Endothelial cell of umbilical vein (primary cell): ENCODE measurements around the gene STX8. TPM values are rescaled to one million over a fixed set of nuclear protein-coding genes. Genes with fewer than 3 reads are reported as not detected.

Experiments used
- BruUV-seq: library from RNA; stranded (reverse); fragments of 400-500 nt; replicated peaks from 2 replicates; lab custom pipeline; 2021; lab: Mats Ljungman, UMichigan
- CTCF ChIA-PET: fragments of 300-600, 350-600 bp; sonication (Branson Sonifier 250); formaldehyde crosslinking; loops from one replicate; lab custom pipeline; 2021; ENCODE audit warnings: antibody characterized with exemption, inconsistent platforms; lab: Charles Lee
- POLR2A ChIA-PET: fragments of 300-600, 350-600 bp; sonication (Branson Sonifier 250); formaldehyde crosslinking; loops from one replicate; lab custom pipeline; 2021; ENCODE audit warnings: antibody characterized with exemption, inconsistent platforms; lab: Charles Lee
- DNase-seq: peaks from one replicate; pipeline ENCODE4 v3.0.0-alpha.2; 2011; ENCODE audit warnings: low read depth, low spot score
- FAIRE-seq: peaks from 2 replicates; lab custom pipeline; 2011; peaks lifted over from hg19 to GRCh38; lab: Jason Lieb, UNC
- H2AFZ ChIP-seq: 2 replicates; pipeline ENCODE4 v1.6.0; 2012; ENCODE audit warnings: low read depth, low read length, control low read depth, inconsistent platforms
- H3K27ac ChIP-seq: 2 replicates; pipeline ENCODE4 v1.5.1; 2011; ENCODE audit warnings: low read depth, mild to moderate bottlenecking, control low read depth, low read length, moderate library complexity; ENCODE audit not compliant: insufficient read depth
- H3K27me3 ChIP-seq, 2 experiments: 2 replicates each; pipeline versions ENCODE4 v1.6.0 to v1.6.1; 2011; ENCODE audit warnings: low read length in 2 of 2, mixed read lengths in 1 of 2; ENCODE audit not compliant: control insufficient read depth in 2 of 2, insufficient read depth in 2 of 2
- H3K36me3 ChIP-seq, 2 experiments: 2 replicates in 1 of 2; 3 replicates in 1 of 2; pipeline ENCODE4 v1.5.1; 2011; ENCODE audit warnings: low read length in 2 of 2, mild to moderate bottlenecking in 1 of 2, moderate library complexity in 1 of 2; ENCODE audit not compliant: control insufficient read depth in 2 of 2, insufficient read depth in 2 of 2; ENCODE audit errors: extremely low read depth in 1 of 2
- H3K4me1 ChIP-seq: 3 replicates; pipeline ENCODE4 v1.5.1; 2011; ENCODE audit warnings: mild to moderate bottlenecking, low read length; ENCODE audit not compliant: control insufficient read depth, insufficient read depth; ENCODE audit errors: extremely low read depth
- H3K4me2 ChIP-seq: 2 replicates; pipeline ENCODE4 v1.6.1; 2011; ENCODE audit warnings: low read length, control low read depth, mixed read lengths; ENCODE audit not compliant: insufficient read depth
- H3K4me3 ChIP-seq, 3 experiments: fragments of 200-600 bp in 1 of 3; sonication (generic), shearing (Covaris generic) in 1 of 3; replicated peaks in 1 of 3; 2 replicates each; pipeline ENCODE4 v1.5.1; 2011 to 2016; ENCODE audit warnings: control low read depth in 3 of 3, low read length in 3 of 3, mild to moderate bottlenecking in 2 of 3, inconsistent platforms in 1 of 3, low read depth in 1 of 3, moderate library complexity in 1 of 3; ENCODE audit not compliant: insufficient read depth in 1 of 3
- H3K79me2 ChIP-seq: 2 replicates; pipeline ENCODE4 v1.6.0; 2012; ENCODE audit warnings: low read length, inconsistent platforms; ENCODE audit not compliant: control insufficient read depth, insufficient read depth
- H3K9ac ChIP-seq: replicated peaks from 2 replicates; pipeline ENCODE3; 2011; ENCODE audit warnings: low read length, control low read depth; ENCODE audit not compliant: insufficient read depth; ENCODE audit errors: extremely low read depth
- H3K9me1 ChIP-seq: replicated peaks from 3 replicates; pipeline ENCODE4 v1.6.0; 2011; ENCODE audit warnings: mild to moderate bottlenecking, low read length; ENCODE audit not compliant: control insufficient read depth, insufficient read depth; ENCODE audit errors: extremely low read depth
- H3K9me3 ChIP-seq: replicated peaks from 2 replicates; pipeline ENCODE4 v1.5.1; 2012; ENCODE audit warnings: low read length, inconsistent platforms; ENCODE audit not compliant: control insufficient read depth, insufficient read depth
- H4K20me1 ChIP-seq: replicated peaks from 2 replicates; pipeline ENCODE3; 2011; ENCODE audit warnings: mild to moderate bottlenecking, low read length; ENCODE audit not compliant: control insufficient read depth, insufficient read depth; ENCODE audit errors: extremely low read depth
- EZH2 ChIP-seq: IDR thresholded peaks from 2 replicates; pipeline ENCODE4 v1.6.1; 2012; ENCODE audit warnings: borderline replicate concordance, low read depth, mild to moderate bottlenecking, moderate library complexity, low read length, inconsistent platforms; ENCODE audit not compliant: severe bottlenecking
- GATA2 ChIP-seq: IDR thresholded peaks from 2 replicates; pipeline ENCODE4 v1.7.0; 2011; ENCODE audit warnings: low read depth, mild to moderate bottlenecking, moderate library complexity, mixed read lengths, low read length; ENCODE audit not compliant: insufficient read length, insufficient read depth
- JUN ChIP-seq: IDR thresholded peaks from 2 replicates; pipeline ENCODE4 v1.6.1; 2011; ENCODE audit warnings: borderline replicate concordance, low read depth; ENCODE audit not compliant: insufficient read length, insufficient read depth
- MAX ChIP-seq: IDR thresholded peaks from 2 replicates; pipeline ENCODE4 v1.6.1; 2011; ENCODE audit not compliant: insufficient read depth, insufficient read length
- MYC ChIP-seq: IDR thresholded peaks from one replicate; pipeline ENCODE4 v1.6.1; 2011; ENCODE audit warnings: mild to moderate bottlenecking, low read depth, low read length
- POLR2AphosphoS5 ChIP-seq: IDR thresholded peaks from 2 replicates; pipeline ENCODE4 v1.6.1; 2012; ENCODE audit warnings: low read depth, mild to moderate bottlenecking, control low read depth, low read length, moderate library complexity; ENCODE audit not compliant: insufficient read depth
- dilution Hi-C: fragments of 300-500 bp; cut with MboI; formaldehyde crosslinking; loops from one replicate; pipeline ENCODE4 v1.15.0; 2019; ENCODE audit warnings: low sequenced_read_pairs; ENCODE audit not compliant: extremely low pct_ligation_motif_present
- intact Hi-C: fragments of 100-400 bp; cut with micrococcal nuclease; formaldehyde crosslinking; loops from one replicate; pipeline ENCODE4 v1.10.0; 2022
- polyA plus RNA-seq, 4 experiments: library from polyadenylated mRNA; depleted of rRNA in 3 of 4; stranded (reverse) in 3 of 4; unstranded in 1 of 4; fragments of >200 nt; gene quantifications; 2 replicates each; pipeline versions ENCODE4 v1.2.1 to v1.2.3, GENCODE V29; 2011 to 2012; ENCODE audit warnings: missing spikeins in 1 of 4
- total RNA-seq: library from RNA; stranded (reverse); gene quantifications from 2 replicates; pipeline ENCODE4 v1.2.3, GENCODE V29; 2021
- TF ChIP-seq, protein P1 (sequence below), 2 donors: IDR thresholded peaks; 1 replicate in 1 of 2; 2 replicates in 1 of 2; pipeline ENCODE4 v1.5.1; 2011; ENCODE audit warnings: low read length in 2 of 2, mild to moderate bottlenecking in 2 of 2, moderate library complexity in 2 of 2, control low read depth in 1 of 2, inconsistent platforms in 1 of 2, low read depth in 1 of 2; ENCODE audit not compliant: insufficient read depth in 1 of 2; ENCODE audit errors: extremely low read depth in 1 of 2

The STX8 gene
- total and polyA plus RNA-seq, 2 donors (not counting 3 experiments of a cell fraction or from before 2014, with no cell fraction given), result 25.9 to 67.3 TPM

GRCh38 chr17:9389111-9389527, 186.5 kb downstream of the STX8 start:
- FAIRE-seq, result no peak
- no peak overlapping the region for H3K27ac ChIP-seq
- CTCF ChIA-PET, result no interaction called here

More at GRCh38 chr17:9389111-9389527, 186.5 kb downstream of the STX8 start:
- Histone ChIP-seq H2AFZ (no peak overlapping the region), H4K20me1 (no peaks in the 10 kb centered on the region), H3K79me2 (no peaks in the 10 kb centered on the region), H3K36me3 (no peaks in the 10 kb centered on the region), H3K9ac (no peak overlapping the region), H3K9me1 (no peaks in the 10 kb centered on the region), H3K4me1 (peaks cover 9% of the 10 kb centered on the region), H3K27me3 (no peaks in the 10 kb centered on the region), H3K4me3 (no peak overlapping the region), H3K4me2 (no peak overlapping the region), H3K9me3 (no peaks in the 10 kb centered on the region)
- POLR2A ChIA-PET, result no interaction called here
- dilution Hi-C loops (no loop called here), intact Hi-C loops (no loop called here)
- BruUV-seq, result no TSS peak
- TF ChIP-seq MYC (no peak), MAX (no peak), GATA2 (no peak), JUN (no peak), EZH2 (no peak), POLR2AphosphoS5 (no peak)
- TF ChIP-seq, protein P1, sequence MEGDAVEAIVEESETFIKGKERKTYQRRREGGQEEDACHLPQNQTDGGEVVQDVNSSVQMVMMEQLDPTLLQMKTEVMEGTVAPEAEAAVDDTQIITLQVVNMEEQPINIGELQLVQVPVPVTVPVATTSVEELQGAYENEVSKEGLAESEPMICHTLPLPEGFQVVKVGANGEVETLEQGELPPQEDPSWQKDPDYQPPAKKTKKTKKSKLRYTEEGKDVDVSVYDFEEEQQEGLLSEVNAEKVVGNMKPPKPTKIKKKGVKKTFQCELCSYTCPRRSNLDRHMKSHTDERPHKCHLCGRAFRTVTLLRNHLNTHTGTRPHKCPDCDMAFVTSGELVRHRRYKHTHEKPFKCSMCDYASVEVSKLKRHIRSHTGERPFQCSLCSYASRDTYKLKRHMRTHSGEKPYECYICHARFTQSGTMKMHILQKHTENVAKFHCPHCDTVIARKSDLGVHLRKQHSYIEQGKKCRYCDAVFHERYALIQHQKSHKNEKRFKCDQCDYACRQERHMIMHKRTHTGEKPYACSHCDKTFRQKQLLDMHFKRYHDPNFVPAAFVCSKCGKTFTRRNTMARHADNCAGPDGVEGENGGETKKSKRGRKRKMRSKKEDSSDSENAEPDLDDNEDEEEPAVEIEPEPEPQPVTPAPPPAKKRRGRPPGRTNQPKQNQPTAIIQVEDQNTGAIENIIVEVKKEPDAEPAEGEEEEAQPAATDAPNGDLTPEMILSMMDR (IDR thresholded peaks at IDR 0.05; ENCODE audit: extremely low read depth in 1 of 2, insufficient read depth in 1 of 2, low read depth in 1 of 2, low read length in 2 of 2), result no peak
- peak; percentile 67 for DNase-seq
